HG03432 (cell line): ENCODE data around the gene ANTXR2.

Experiments used
- ATAC-seq: cut with Tn5 transposase; IDR thresholded peaks from one replicate; pipeline ENCODE4 v1.9.1; 2021; ENCODE audit warnings: mild to moderate bottlenecking, moderate library complexity; ENCODE audit not compliant: unreplicated experiment

The ANTXR2 gene

GRCh38 chr4:80070880-80071603 lies 2.0 kb downstream of the ANTXR2 start:
- no peak for ATAC-seq

GRCh38 chr4:80069837-80070731 lies 2.9 kb downstream of the ANTXR2 start:
- ATAC-seq, result peak; percentile 25

- no peak for ATAC-seq
These were observed 3.8 kb downstream of the ANTXR2 start for GRCh38 chr4:80069108-80069836.

- no peak for ATAC-seq
These were observed 7.4 kb downstream of the ANTXR2 start for GRCh38 chr4:80065601-80066000.

- ATAC-seq, result no peak
These were observed 10.5 kb downstream of the ANTXR2 start for GRCh38 chr4:80062527-80062926.

- ATAC-seq, result no peak
These were observed 12.2 kb downstream of the ANTXR2 start for GRCh38 chr4:80060804-80061203.

- ATAC-seq, result peak; percentile 99
These were observed 14.3 kb downstream of the ANTXR2 start for GRCh38 chr4:80058740-80059139.

GRCh38 chr4:80054375-80054774 lies 18.7 kb downstream of the ANTXR2 start:
- no peak for ATAC-seq

GRCh38 chr4:80053140-80053910 lies 19.7 kb downstream of the ANTXR2 start:
- ATAC-seq, result no peak

- no peak for ATAC-seq
These were observed 23.1 kb downstream of the ANTXR2 start for GRCh38 chr4:80049813-80050534.

- ATAC-seq, result no peak
These were observed 23.6 kb downstream of the ANTXR2 start for GRCh38 chr4:80049402-80049801.

GRCh38 chr4:80045786-80046185 lies 27.2 kb downstream of the ANTXR2 start:
- ATAC-seq, result no peak

- ATAC-seq, result no peak
These were observed 29.5 kb downstream of the ANTXR2 start for GRCh38 chr4:80043541-80043940.

- no peak for ATAC-seq
These were observed 30.2 kb downstream of the ANTXR2 start for GRCh38 chr4:80042821-80043220.

GRCh38 chr4:80037864-80038263 lies 35.2 kb downstream of the ANTXR2 start:
- ATAC-seq, result no peak

GRCh38 chr4:80036949-80037685 lies 35.9 kb downstream of the ANTXR2 start:
- no peak for ATAC-seq

GRCh38 chr4:80036306-80036705 lies 36.7 kb downstream of the ANTXR2 start:
- ATAC-seq, result no peak

GRCh38 chr4:80035336-80035735 lies 37.7 kb downstream of the ANTXR2 start:
- peak; percentile 73 for ATAC-seq

GRCh38 chr4:80033581-80033980 lies 39.4 kb downstream of the ANTXR2 start:
- ATAC-seq, result no peak
